Ishikawa (cell line): ENCODE measurements around the gene CLSTN2.

ENCODE experiments used
- CEBPB ChIP-seq: IDR thresholded peaks from 2 replicates; pipeline ENCODE4 v1.6.1; 2012
- CREB1 ChIP-seq: IDR thresholded peaks from 2 replicates; pipeline ENCODE4 v1.6.1; 2012; ENCODE audit warnings: low read depth
- EGR1 ChIP-seq: IDR thresholded peaks from 2 replicates; pipeline ENCODE4 v1.6.1; 2012
- EP300 ChIP-seq: IDR thresholded peaks from 2 replicates; pipeline ENCODE4 v1.6.1; 2012; ENCODE audit warnings: borderline replicate concordance
- FOXM1 ChIP-seq: IDR thresholded peaks from 2 replicates; pipeline ENCODE4 v1.6.1; 2012; ENCODE audit warnings: low read depth, borderline replicate concordance
- NFIC ChIP-seq: IDR thresholded peaks from 2 replicates; pipeline ENCODE4 v1.6.1; 2012
- RAD21 ChIP-seq: IDR thresholded peaks from 2 replicates; pipeline ENCODE4 v1.6.1; 2012; ENCODE audit warnings: low read depth
- TAF1 ChIP-seq: IDR thresholded peaks from 2 replicates; pipeline ENCODE4 v1.6.1; 2012; ENCODE audit warnings: low read depth, mild to moderate bottlenecking
- TCF12 ChIP-seq: IDR thresholded peaks from 2 replicates; pipeline ENCODE4 v1.6.1; 2012; ENCODE audit warnings: low read depth
- TEAD4 ChIP-seq: IDR thresholded peaks from 2 replicates; pipeline ENCODE4 v1.6.1; 2012
- YY1 ChIP-seq: IDR thresholded peaks from 2 replicates; pipeline ENCODE4 v1.6.1; 2012; ENCODE audit warnings: low read depth
- ZBTB7A ChIP-seq: IDR thresholded peaks from 2 replicates; pipeline ENCODE4 v1.6.1; 2012; ENCODE audit warnings: low read depth
- TF ChIP-seq, protein P1 (sequence below): IDR thresholded peaks from 2 replicates; pipeline ENCODE4 v1.6.1; 2012
- TF ChIP-seq, protein P2 (sequence below): IDR thresholded peaks from 2 replicates; pipeline ENCODE4 v1.6.1; 2012
- TF ChIP-seq, protein P3 (sequence below): IDR thresholded peaks from 2 replicates; pipeline ENCODE4 v1.6.1; 2012; ENCODE audit warnings: low read depth, mild to moderate bottlenecking

The CLSTN2 gene

DNA sequence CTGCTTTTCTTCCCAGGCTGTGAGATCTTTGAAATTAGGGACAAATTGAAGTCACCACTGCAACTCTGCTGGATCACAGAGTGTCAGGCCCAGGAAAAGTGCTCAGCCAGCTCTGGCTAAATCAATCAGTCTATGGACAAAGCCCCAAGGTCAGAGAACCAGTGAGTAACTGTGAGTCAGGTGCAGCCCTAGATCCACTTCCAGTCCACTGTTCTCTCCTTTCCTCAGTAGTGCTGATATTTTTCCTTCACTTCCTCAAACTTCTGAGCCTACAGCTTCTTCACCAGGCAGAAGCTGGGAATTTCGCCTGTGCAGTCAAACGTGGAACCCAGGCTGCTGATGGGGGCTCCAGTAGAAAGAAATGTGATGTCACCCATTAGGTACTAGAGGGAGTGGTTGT lies 667.8 kb downstream of the CLSTN2 start:
- no peak for TF ChIP-seq RAD21
- no peak for TF ChIP-seq EP300
- no peak for TF ChIP-seq CEBPB
- no peak for TF ChIP-seq FOXM1
- TF ChIP-seq TCF12 = no peak
- TF ChIP-seq ZBTB7A = no peak
- no peak for TF ChIP-seq CREB1
- TF ChIP-seq TAF1 = no peak
- TF ChIP-seq, protein P1, sequence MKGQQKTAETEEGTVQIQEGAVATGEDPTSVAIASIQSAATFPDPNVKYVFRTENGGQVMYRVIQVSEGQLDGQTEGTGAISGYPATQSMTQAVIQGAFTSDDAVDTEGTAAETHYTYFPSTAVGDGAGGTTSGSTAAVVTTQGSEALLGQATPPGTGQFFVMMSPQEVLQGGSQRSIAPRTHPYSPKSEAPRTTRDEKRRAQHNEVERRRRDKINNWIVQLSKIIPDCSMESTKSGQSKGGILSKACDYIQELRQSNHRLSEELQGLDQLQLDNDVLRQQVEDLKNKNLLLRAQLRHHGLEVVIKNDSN = no peak
- no peak for TF ChIP-seq NFIC
- TF ChIP-seq TEAD4 = no peak
- TF ChIP-seq, protein P2, sequence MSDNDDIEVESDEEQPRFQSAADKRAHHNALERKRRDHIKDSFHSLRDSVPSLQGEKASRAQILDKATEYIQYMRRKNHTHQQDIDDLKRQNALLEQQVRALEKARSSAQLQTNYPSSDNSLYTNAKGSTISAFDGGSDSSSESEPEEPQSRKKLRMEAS = no peak
- TF ChIP-seq YY1 = no peak
- TF ChIP-seq, protein P3, sequence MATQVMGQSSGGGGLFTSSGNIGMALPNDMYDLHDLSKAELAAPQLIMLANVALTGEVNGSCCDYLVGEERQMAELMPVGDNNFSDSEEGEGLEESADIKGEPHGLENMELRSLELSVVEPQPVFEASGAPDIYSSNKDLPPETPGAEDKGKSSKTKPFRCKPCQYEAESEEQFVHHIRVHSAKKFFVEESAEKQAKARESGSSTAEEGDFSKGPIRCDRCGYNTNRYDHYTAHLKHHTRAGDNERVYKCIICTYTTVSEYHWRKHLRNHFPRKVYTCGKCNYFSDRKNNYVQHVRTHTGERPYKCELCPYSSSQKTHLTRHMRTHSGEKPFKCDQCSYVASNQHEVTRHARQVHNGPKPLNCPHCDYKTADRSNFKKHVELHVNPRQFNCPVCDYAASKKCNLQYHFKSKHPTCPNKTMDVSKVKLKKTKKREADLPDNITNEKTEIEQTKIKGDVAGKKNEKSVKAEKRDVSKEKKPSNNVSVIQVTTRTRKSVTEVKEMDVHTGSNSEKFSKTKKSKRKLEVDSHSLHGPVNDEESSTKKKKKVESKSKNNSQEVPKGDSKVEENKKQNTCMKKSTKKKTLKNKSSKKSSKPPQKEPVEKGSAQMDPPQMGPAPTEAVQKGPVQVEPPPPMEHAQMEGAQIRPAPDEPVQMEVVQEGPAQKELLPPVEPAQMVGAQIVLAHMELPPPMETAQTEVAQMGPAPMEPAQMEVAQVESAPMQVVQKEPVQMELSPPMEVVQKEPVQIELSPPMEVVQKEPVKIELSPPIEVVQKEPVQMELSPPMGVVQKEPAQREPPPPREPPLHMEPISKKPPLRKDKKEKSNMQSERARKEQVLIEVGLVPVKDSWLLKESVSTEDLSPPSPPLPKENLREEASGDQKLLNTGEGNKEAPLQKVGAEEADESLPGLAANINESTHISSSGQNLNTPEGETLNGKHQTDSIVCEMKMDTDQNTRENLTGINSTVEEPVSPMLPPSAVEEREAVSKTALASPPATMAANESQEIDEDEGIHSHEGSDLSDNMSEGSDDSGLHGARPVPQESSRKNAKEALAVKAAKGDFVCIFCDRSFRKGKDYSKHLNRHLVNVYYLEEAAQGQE = no peak
- TF ChIP-seq EGR1 = no peak

DNA sequence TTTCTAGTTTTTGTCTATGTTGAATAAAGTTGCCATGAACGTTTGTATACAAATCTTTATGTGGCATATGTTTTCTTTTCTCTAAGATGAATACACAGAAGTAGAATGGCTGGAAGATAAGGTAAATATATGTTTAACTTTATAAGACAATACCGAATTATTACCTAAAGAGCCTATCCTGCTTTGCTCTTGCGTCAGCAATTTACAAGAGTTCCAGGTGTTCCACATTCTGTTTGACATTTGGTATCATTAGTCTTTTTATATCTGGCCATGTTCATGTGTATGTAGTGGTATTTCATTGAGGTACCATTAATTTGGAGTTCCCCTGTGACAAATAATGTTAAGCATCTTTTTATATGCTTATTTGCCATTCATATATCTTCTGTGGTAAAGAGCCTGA lies 668.8 kb downstream of the CLSTN2 start:
- no peak for TF ChIP-seq CREB1
- TF ChIP-seq TEAD4 = no peak
- TF ChIP-seq NFIC = no peak
- no peak for TF ChIP-seq ZBTB7A
- no peak for TF ChIP-seq EGR1
- TF ChIP-seq YY1 = no peak
- TF ChIP-seq, protein P3 = no peak
- TF ChIP-seq, protein P2 = no peak
- no peak for TF ChIP-seq FOXM1
- TF ChIP-seq CEBPB = no peak
- TF ChIP-seq, protein P1 = no peak
- no peak for TF ChIP-seq RAD21
- TF ChIP-seq TCF12 = no peak
- no peak for TF ChIP-seq EP300
- no peak for TF ChIP-seq TAF1

DNA sequence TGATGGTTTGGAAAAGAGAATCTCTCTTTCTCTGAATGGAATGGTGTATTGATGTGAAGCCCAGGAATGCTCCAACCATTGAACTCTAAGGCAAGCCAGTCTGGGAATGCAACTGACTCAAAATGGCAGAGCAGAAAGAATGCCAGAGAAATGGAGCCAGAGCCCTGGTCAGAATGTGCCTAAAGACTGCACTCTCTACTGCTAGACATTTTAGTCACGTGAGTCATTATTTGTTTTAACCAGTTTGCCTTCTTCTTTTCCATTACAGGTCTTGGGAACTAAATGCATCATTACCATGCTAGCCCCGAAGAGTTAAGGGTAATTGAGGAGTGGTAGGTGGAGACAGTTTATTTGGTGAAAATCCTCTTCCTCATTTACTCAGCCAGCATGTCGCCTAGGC lies 675.6 kb downstream of the CLSTN2 start:
- TF ChIP-seq EP300 = no peak
- no peak for TF ChIP-seq TAF1
- no peak for TF ChIP-seq YY1
- TF ChIP-seq, protein P2 = no peak
- no peak for TF ChIP-seq EGR1

DNA sequence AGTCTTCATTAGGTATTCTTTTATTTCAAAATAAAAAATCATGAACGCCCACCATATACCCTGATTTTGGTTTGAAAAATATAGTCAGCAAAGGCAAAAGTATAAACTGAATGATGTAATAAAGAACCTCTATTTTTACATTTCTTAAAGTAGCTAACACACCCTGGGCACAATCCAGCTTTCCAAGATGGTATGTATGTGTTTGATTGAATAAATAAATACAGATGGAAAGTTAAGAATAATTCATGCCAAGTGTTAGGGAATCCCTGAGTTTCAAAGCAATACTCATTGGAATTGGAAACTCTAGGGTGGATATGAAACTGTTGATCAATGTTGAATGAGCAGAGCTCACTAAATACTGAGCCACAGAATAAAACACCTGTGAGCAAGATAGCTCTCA lies 679.0 kb downstream of the CLSTN2 start:
- TF ChIP-seq TEAD4 (no peak), ZBTB7A (no peak), TAF1 (no peak), NFIC (no peak)
- TF ChIP-seq, protein P1 = no peak

DNA sequence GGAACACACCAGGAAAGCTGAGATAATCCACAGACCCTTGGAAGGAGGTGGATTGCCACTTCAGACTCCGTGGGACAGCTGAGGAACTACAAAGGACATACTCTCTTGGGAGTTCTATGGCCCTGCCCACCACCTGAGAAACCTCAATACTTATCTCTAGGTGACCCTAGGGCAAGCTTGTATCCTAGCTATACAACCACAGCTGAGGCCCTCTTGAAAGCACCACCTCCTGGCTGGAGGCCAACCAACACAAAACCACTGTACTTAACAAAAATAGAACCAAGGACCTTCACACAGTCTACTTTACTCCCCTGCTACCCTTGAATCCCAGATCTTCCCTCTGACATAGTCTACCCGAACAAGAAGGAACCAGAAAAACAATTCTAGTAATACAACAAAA lies 682.1 kb downstream of the CLSTN2 start:
- no peak for TF ChIP-seq YY1
- TF ChIP-seq, protein P3 = no peak
- no peak for TF ChIP-seq TAF1
- no peak for TF ChIP-seq FOXM1
- no peak for TF ChIP-seq RAD21
- TF ChIP-seq EGR1 = no peak
- TF ChIP-seq EP300 = no peak
- TF ChIP-seq ZBTB7A = no peak
- TF ChIP-seq, protein P1 = no peak
